IMR-90 (cell line): ENCODE measurements around the gene LAMA2. TPM values are rescaled to one million over a fixed set of nuclear protein-coding genes. Genes with fewer than 3 reads are reported as not detected.
A peak's percentile ranks its signal among the peaks of the same experiment; 100 is the strongest.

Experiments used
- ATAC-seq: fragments of 200-7000 bp; cut with Tn5 transposase; 2 replicates; pipeline ENCODE4 v1.9.1; 2020; ENCODE audit warnings: low read depth, mild to moderate bottlenecking, moderate library complexity
- BruUV-seq: library from RNA; stranded (reverse); fragments of 400-500 nt; replicated peaks from 2 replicates; lab custom pipeline; 2021; lab: Mats Ljungman, UMichigan
- CTCF ChIA-PET: fragments of 300-600 bp; formaldehyde crosslinking; extraction: SDS; loops from one replicate; lab custom pipeline; 2021; ENCODE audit warnings: antibody characterized with exemption; lab: Yijun Ruan, JAX
- POLR2A ChIA-PET: fragments of 300-600 bp; sonication (Branson Sonifier 250); formaldehyde crosslinking; loops from one replicate; lab custom pipeline; 2022; ENCODE audit warnings: antibody characterized with exemption; ENCODE audit not compliant: unreplicated experiment; lab: Charles Lee
- DNase-seq: peaks from one replicate; pipeline ENCODE4 v3.0.0; 2013
- H2AFZ ChIP-seq: replicated peaks from 2 replicates; pipeline ENCODE3; 2013; ENCODE audit warnings: low read length, mild to moderate bottlenecking; ENCODE audit not compliant: poor library complexity
- H2AK5ac ChIP-seq: 2 replicates; pipeline ENCODE4 v1.6.1; 2013; ENCODE audit warnings: low read depth, low read length, inconsistent platforms
- H2AK9ac ChIP-seq: replicated peaks from 2 replicates; pipeline ENCODE3; 2013; ENCODE audit warnings: mild to moderate bottlenecking, low read depth, low read length, moderate library complexity; ENCODE audit not compliant: poor library complexity
- H2BK120ac ChIP-seq: 2 replicates; pipeline ENCODE4 v1.6.1; 2013; ENCODE audit warnings: low read depth, low read length, inconsistent platforms
- H2BK15ac ChIP-seq: 3 replicates; pipeline ENCODE4 v1.6.1; 2013; ENCODE audit warnings: low read depth, low read length, inconsistent platforms
- H2BK20ac ChIP-seq: 2 replicates; pipeline ENCODE4 v1.6.1; 2013; ENCODE audit warnings: low read depth, mild to moderate bottlenecking, inconsistent platforms, low read length, moderate library complexity
- H2BK5ac ChIP-seq: 2 replicates; pipeline ENCODE4 v1.6.1; 2013; ENCODE audit warnings: mild to moderate bottlenecking, low read depth, low read length, inconsistent platforms; ENCODE audit not compliant: poor library complexity, severe bottlenecking
- H3K14ac ChIP-seq: replicated peaks from 2 replicates; pipeline ENCODE4 v1.6.1; 2013; ENCODE audit warnings: low read depth, low read length, inconsistent platforms
- H3K18ac ChIP-seq: 2 replicates; pipeline ENCODE4 v1.6.1; 2013; ENCODE audit warnings: low read depth, low read length, control low read depth
- H3K23ac ChIP-seq: 2 replicates; pipeline ENCODE4 v1.6.1; 2013; ENCODE audit warnings: low read depth, low read length, inconsistent platforms
- H3K27ac ChIP-seq: 2 replicates; pipeline ENCODE4 v1.5.1; 2013; ENCODE audit warnings: mild to moderate bottlenecking, control low read depth, low read length; ENCODE audit not compliant: insufficient read depth
- H3K27me3 ChIP-seq: 2 replicates; pipeline ENCODE4 v1.6.1; 2013; ENCODE audit warnings: low read length; ENCODE audit not compliant: control insufficient read depth, insufficient read depth
- H3K36me3 ChIP-seq: 2 replicates; pipeline ENCODE4 v1.6.1; 2013; ENCODE audit warnings: low read length, mixed read lengths; ENCODE audit not compliant: control insufficient read depth, insufficient read depth
- H3K4ac ChIP-seq: 2 replicates; pipeline ENCODE4 v1.6.1; 2013; ENCODE audit warnings: low read depth, low read length, inconsistent platforms
- H3K4me1 ChIP-seq: 2 replicates; pipeline ENCODE4 v1.6.1; 2013; ENCODE audit warnings: low read length, mixed read lengths; ENCODE audit not compliant: control insufficient read depth, insufficient read depth
- H3K4me2 ChIP-seq: 2 replicates; pipeline ENCODE4 v1.6.1; 2013; ENCODE audit warnings: low read depth, mild to moderate bottlenecking, control low read depth, low read length, moderate library complexity
- H3K4me3 ChIP-seq: 2 replicates; pipeline ENCODE4 v1.5.1; 2013; ENCODE audit warnings: low read depth, mild to moderate bottlenecking, control low read depth, low read length, moderate library complexity; ENCODE audit not compliant: insufficient read depth
- H3K56ac ChIP-seq: 2 replicates; pipeline ENCODE4 v1.6.1; 2013; ENCODE audit warnings: low read length, inconsistent platforms; ENCODE audit not compliant: insufficient read depth; ENCODE audit errors: extremely low read depth
- H3K79me1 ChIP-seq, 2 experiments: 2 replicates each; pipeline ENCODE4 v1.6.1; 2013; ENCODE audit warnings: low read length in 2 of 2, inconsistent platforms in 1 of 2, low read depth in 1 of 2
- H3K9ac ChIP-seq: 2 replicates; pipeline ENCODE4 v1.6.1; 2013; ENCODE audit warnings: low read depth, low read length, control low read depth
- H3K9me1 ChIP-seq: 2 replicates; pipeline ENCODE4 v1.6.1; 2013; ENCODE audit warnings: low read length, inconsistent platforms; ENCODE audit not compliant: insufficient read depth
- H3K9me3 ChIP-seq: 2 replicates; pipeline ENCODE4 v1.6.1; 2013; ENCODE audit warnings: low read length; ENCODE audit not compliant: control insufficient read depth, insufficient read depth
- H4K20me1 ChIP-seq: 2 replicates; pipeline ENCODE4 v1.6.1; 2013; ENCODE audit warnings: low read length, inconsistent platforms; ENCODE audit not compliant: insufficient read depth
- H4K5ac ChIP-seq: 2 replicates; pipeline ENCODE4 v1.6.1; 2013; ENCODE audit warnings: mild to moderate bottlenecking, low read depth, low read length, control low read depth
- H4K8ac ChIP-seq, 2 experiments: 2 replicates each; pipeline ENCODE4 v1.6.1; 2013; ENCODE audit warnings: low read depth in 2 of 2, low read length in 2 of 2, control low read depth in 1 of 2, inconsistent platforms in 1 of 2
- H4K91ac ChIP-seq: 2 replicates; pipeline ENCODE4 v1.6.1; 2013; ENCODE audit warnings: low read depth, low read length, inconsistent platforms; ENCODE audit not compliant: insufficient read depth
- BHLHE40 ChIP-seq: fragments of 150-350 bp; IDR thresholded peaks from 2 replicates; pipeline ENCODE4 v1.6.1; 2016; ENCODE audit warnings: mild to moderate bottlenecking, low read depth, low read length
- CTCF ChIP-seq: conservative IDR thresholded peaks from 2 replicates; pipeline ENCODE4 v1.5.1; 2012; ENCODE audit warnings: mild to moderate bottlenecking, low read depth, low read length, improper control_type of control experiment
- FOS ChIP-seq: fragments of 150-350 bp; IDR thresholded peaks from 2 replicates; pipeline ENCODE4 v1.6.1; 2016; ENCODE audit warnings: low read depth, low read length
- MAFK ChIP-seq: IDR thresholded peaks from 2 replicates; pipeline ENCODE4 v1.6.1; 2012; ENCODE audit warnings: low read depth, low read length, improper control_type of control experiment
- MAZ ChIP-seq: IDR thresholded peaks from 2 replicates; pipeline ENCODE4 v1.6.1; 2012; ENCODE audit warnings: low read depth, mild to moderate bottlenecking, low read length, improper control_type of control experiment, moderate library complexity, borderline replicate concordance
- NFE2L2 ChIP-seq: fragments of 150-350 bp; IDR thresholded peaks from 2 replicates; pipeline ENCODE4 v1.6.1; 2016; ENCODE audit warnings: low read depth, mild to moderate bottlenecking, low read length
- POLR2A ChIP-seq: IDR thresholded peaks from 2 replicates; pipeline ENCODE4 v1.6.1; 2012; ENCODE audit warnings: mild to moderate bottlenecking, low read depth, low read length
- RFX5 ChIP-seq: IDR thresholded peaks from 2 replicates; pipeline ENCODE4 v1.8.0; 2012; ENCODE audit warnings: low read depth, mild to moderate bottlenecking, low read length, moderate library complexity
- SMC3 ChIP-seq: fragments of 150-350 bp; IDR thresholded peaks from 2 replicates; pipeline ENCODE4 v1.6.1; 2016; ENCODE audit warnings: low read depth, mild to moderate bottlenecking, antibody characterized with exemption, low read length, moderate library complexity
- WGBS, 2 experiments: methylation state at CpG; one replicate each; pipeline versions ENCODE4 v1.1.5 to v1.1.7; 2013; ENCODE audit warnings: missing lambda C conversion rate in 2 of 2; ENCODE audit not compliant: insufficient read length in 1 of 2; ENCODE audit errors: extremely low coverage in 2 of 2; 5-methylcytosine and 5-hydroxymethylcytosine counted together
- dilution Hi-C: fragments of 300-500 bp; cut with HindIII; formaldehyde crosslinking; loops from one replicate; pipeline ENCODE4 v1.14.3; 2018; ENCODE audit warnings: low sequenced_read_pairs; ENCODE audit not compliant: unreplicated experiment
- in situ Hi-C: fragments of 300-500 bp; cut with MboI; formaldehyde crosslinking; loops from 3 replicates; pipeline ENCODE4 v1.14.3; 2019; ENCODE audit warnings: low sequenced_read_pairs, inconsistent platforms, mixed read lengths
- intact Hi-C: fragments of 100-400 bp; cut with micrococcal nuclease; formaldehyde crosslinking; loops from 2 replicates; pipeline ENCODE4 v1.10.0; 2022
- polyA plus RNA-seq, 3 experiments: library from polyadenylated mRNA; depleted of rRNA; stranded (reverse); fragments of >200 nt; gene quantifications; 2 replicates each; pipeline ENCODE4 v1.2.3, GENCODE V29; 2012; ENCODE audit warnings: low replicate concordance in 1 of 3
- total RNA-seq: library from RNA; depleted of rRNA; stranded (reverse); fragments of >200 nt; gene quantifications from 2 replicates; pipeline ENCODE4 v1.2.3, GENCODE V29; 2012

LAMA2 gene
- total and polyA plus RNA-seq, 2 of the 4 experiments (the other 2 are of a cell fraction) = 9.9 to 13.3 TPM

- Histone ChIP-seq H2AFZ (no peak overlapping the region), H3K27me3 (no peaks in the 10 kb centered on the region), H3K4me3 (no peak overlapping the region), H3K18ac (peak overlapping the region; percentile 9; the same call in 1 of the 2 replicates), H2BK120ac (peak overlapping the region; percentile 56), H3K56ac (no peak overlapping the region; the same call in 1 of the 2 replicates), H2BK20ac (peak overlapping the region; percentile 64; the same call in 1 of the 2 replicates), H2AK9ac (peak overlapping the region; percentile 14), H3K79me1 (no peaks in the 10 kb centered on the region; a peak in 1 of 4 replicates), H3K27ac (peak overlapping the region; percentile 10; the same call in 1 of the 2 replicates), H3K9me1 (no peaks in the 10 kb centered on the region), H2AK5ac (peak overlapping the region; percentile 68), H3K4me1 (peaks cover 13% of the 10 kb centered on the region), H3K4ac (peak overlapping the region; percentile 30), H2BK5ac (no peak overlapping the region), H4K5ac (no peak overlapping the region), H3K9ac (no peak overlapping the region), H3K4me2 (peak overlapping the region; percentile 44), H4K91ac (peak overlapping the region; percentile 36; the same call in 1 of the 2 replicates), H3K23ac (no peak overlapping the region), H3K9me3 (no peaks in the 10 kb centered on the region), H4K8ac (peak overlapping the region in 1 of 2 experiments; percentile 25; a peak in 1 of 4 replicates), H3K14ac (peak overlapping the region; percentile 36; the same call in 1 of the 2 replicates), H2BK15ac (peak overlapping the region; percentile 32; the same call in 1 of the 3 replicates), H3K36me3 (no peaks in the 10 kb centered on the region), H4K20me1 (no peaks in the 10 kb centered on the region)
- dilution Hi-C loops = no loop called here
- in situ Hi-C loops = loop anchor here (5.0 kb wide), 1 partner anchor 76 kb away; no protein-coding TSS in a partner anchor
- no TSS peak for BruUV-seq
- ChIA-PET CTCF (interaction anchor here (0.5 to 1.2 kb wide), 4 partner anchors 35 to 215 kb away, joined by 3 to 7 read pairs (median 4); no protein-coding TSS in a partner anchor), POLR2A (no interaction called here)
- intact Hi-C loops = no loop called here
- ATAC-seq (peak; percentile 90), DNase-seq (peak; percentile 96)
- TF ChIP-seq POLR2A (no peak), MAZ (no peak), NFE2L2 (peak; percentile 32), FOS (peak; percentile 90), SMC3 (no peak), MAFK (peak; percentile 100), CTCF (peak; percentile 29; the same call in 1 of the 2 replicates), RFX5 (no peak), BHLHE40 (peak; percentile 46; the same call in 1 of the 2 replicates)
- WGBS, 2 experiments = no CpG with 5 or more reads among the region's 13 CpGs
Observed at GRCh38 chr6:129500958-129501739, 618.2 kb downstream of the LAMA2 start.
